Measurements from ENCODE around the gene RSF1.

The RSF1 gene

GRCh38 chr11:77747381-77747969, 73.0 kb downstream of the RSF1 start:
- no peak for DNase-seq

GRCh38 chr11:77736473-77736872, 84.0 kb downstream of the RSF1 start:
- no peak for DNase-seq

GRCh38 chr11:77734890-77735289, 85.6 kb downstream of the RSF1 start:
- no peak for DNase-seq

- no peak for DNase-seq
These were observed 88.4 kb downstream of the RSF1 start for GRCh38 chr11:77732143-77732542.

- DNase-seq, result no peak
These were observed 89.7 kb downstream of the RSF1 start for GRCh38 chr11:77730789-77731188.

- DNase-seq, result no peak
These were observed 91.5 kb downstream of the RSF1 start for GRCh38 chr11:77729063-77729462.

GRCh38 chr11:77728203-77728786, 92.2 kb downstream of the RSF1 start:
- no peak for DNase-seq

- no peak for DNase-seq
These were observed 94.0 kb downstream of the RSF1 start for GRCh38 chr11:77726524-77726923.

- DNase-seq, result no peak
These were observed 95.1 kb downstream of the RSF1 start for GRCh38 chr11:77725433-77725832.

- DNase-seq, result no peak
These were observed 95.9 kb downstream of the RSF1 start for GRCh38 chr11:77724636-77725035.

- no peak for DNase-seq
These were observed 97.5 kb downstream of the RSF1 start for GRCh38 chr11:77723024-77723423.

- DNase-seq, result no peak
These were observed 110.2 kb downstream of the RSF1 start for GRCh38 chr11:77710358-77710757.

GRCh38 chr11:77705876-77706579, 114.5 kb downstream of the RSF1 start:
- no peak for DNase-seq

- no peak for DNase-seq
These were observed 115.2 kb downstream of the RSF1 start for GRCh38 chr11:77705195-77705875.

- no peak for DNase-seq
These were observed 116.5 kb downstream of the RSF1 start for GRCh38 chr11:77704029-77704428.

GRCh38 chr11:77699425-77699824, 121.1 kb downstream of the RSF1 start:
- DNase-seq, result no peak

GRCh38 chr11:77698896-77699295, 121.6 kb downstream of the RSF1 start:
- DNase-seq, result no peak

- DNase-seq, result no peak
These were observed 122.7 kb downstream of the RSF1 start for GRCh38 chr11:77697865-77698264.

- DNase-seq, result no peak
These were observed 125.1 kb downstream of the RSF1 start for GRCh38 chr11:77695417-77695816.

- no peak for DNase-seq
These were observed 129.9 kb downstream of the RSF1 start for GRCh38 chr11:77690649-77691048.

- no peak for DNase-seq
These were observed 133.4 kb downstream of the RSF1 start for GRCh38 chr11:77687088-77687487.

GRCh38 chr11:77677138-77677537, 143.4 kb downstream of the RSF1 start:
- DNase-seq, result no peak

- DNase-seq, result peak in 1 of 14 donors; percentile 1
These were observed 148.3 kb downstream of the RSF1 start for GRCh38 chr11:77672264-77672663.

Measured in C1 segment of cervical spinal cord (tissue), 14 donors.